Liver (tissue), 9 donors: ENCODE data around the gene SERPINA9. TPM values are rescaled to one million over a fixed set of nuclear protein-coding genes. Genes with fewer than 3 reads are reported as not detected.
A peak's percentile ranks its signal among the peaks of the same experiment; 100 is the strongest.

Experiments
- DNase-seq: peaks from one replicate; pipeline ENCODE4 v3.0.0-alpha.2; 2017; ENCODE audit warnings: low spot score
- H3K27ac ChIP-seq, 2 donors: one replicate each; pipeline ENCODE4 v1.7.0; 2013; ENCODE audit warnings: inconsistent platforms in 2 of 2, low read length in 2 of 2, control low read depth in 1 of 2, low read depth in 1 of 2, mild to moderate bottlenecking in 1 of 2
- H3K27me3 ChIP-seq, 4 donors: one replicate each; pipeline versions ENCODE4 v1.6.1 to v1.7.0; 2013; ENCODE audit warnings: low read length in 3 of 4, inconsistent platforms in 1 of 4, mild to moderate bottlenecking in 1 of 4, moderate library complexity in 1 of 4; ENCODE audit not compliant: control insufficient read depth in 4 of 4, insufficient read depth in 4 of 4
- H3K36me3 ChIP-seq, 4 donors: one replicate each; pipeline versions ENCODE4 v1.6.1 to v1.7.0; 2013; ENCODE audit warnings: low read length in 3 of 4, mild to moderate bottlenecking in 3 of 4, low read depth in 1 of 4, moderate library complexity in 1 of 4; ENCODE audit not compliant: control insufficient read depth in 4 of 4, insufficient read depth in 3 of 4
- H3K4me1 ChIP-seq, 4 donors: one replicate each; pipeline versions ENCODE4 v1.6.1 to v1.7.0; 2013; ENCODE audit warnings: low read length in 3 of 4, mild to moderate bottlenecking in 3 of 4, moderate library complexity in 1 of 4; ENCODE audit not compliant: control insufficient read depth in 4 of 4, insufficient read depth in 4 of 4
- H3K4me3 ChIP-seq, 3 donors: one replicate each; pipeline versions ENCODE4 v1.6.1 to v1.7.0; 2013; ENCODE audit warnings: low read length in 3 of 3, control low read depth in 1 of 3, low read depth in 1 of 3, mild to moderate bottlenecking in 1 of 3
- H3K9ac ChIP-seq, 2 donors: one replicate each; pipeline ENCODE4 v1.7.0; 2013; ENCODE audit warnings: low read length in 2 of 2, mild to moderate bottlenecking in 2 of 2, moderate library complexity in 2 of 2, control low read depth in 1 of 2, low read depth in 1 of 2
- H3K9me3 ChIP-seq, 4 donors: one replicate each; pipeline versions ENCODE4 v1.6.1 to v1.7.0; 2013; ENCODE audit warnings: low read length in 3 of 4; ENCODE audit not compliant: control insufficient read depth in 4 of 4
- EGR1 ChIP-seq, 2 donors: IDR thresholded peaks; 2 replicates each; pipeline ENCODE4 v1.6.1; 2016 to 2018; ENCODE audit warnings: antibody characterized with exemption in 2 of 2, low read depth in 2 of 2
- FOXA1 ChIP-seq: IDR thresholded peaks from 2 replicates; pipeline ENCODE4 v1.6.1; 2016; ENCODE audit warnings: antibody characterized with exemption
- FOXA2 ChIP-seq: IDR thresholded peaks from 2 replicates; pipeline ENCODE4 v1.6.1; 2016; ENCODE audit warnings: antibody characterized with exemption
- GABPA ChIP-seq, 2 donors: IDR thresholded peaks in 1 of 2; conservative IDR thresholded peaks in 1 of 2; 2 replicates each; pipeline ENCODE4 v1.6.1; 2016; ENCODE audit warnings: antibody characterized with exemption in 2 of 2, mild to moderate bottlenecking in 1 of 2, moderate library complexity in 1 of 2
- HNF4A ChIP-seq, 2 donors: conservative IDR thresholded peaks; 2 replicates each; pipeline ENCODE4 v1.6.1; 2016; ENCODE audit warnings: antibody characterized with exemption in 2 of 2, mild to moderate bottlenecking in 2 of 2
- HNF4G ChIP-seq: IDR thresholded peaks from 2 replicates; pipeline ENCODE4 v1.6.1; 2016; ENCODE audit warnings: antibody characterized with exemption
- JUND ChIP-seq, 2 donors: IDR thresholded peaks; 2 replicates each; pipeline ENCODE4 v1.6.1; 2016; ENCODE audit warnings: antibody characterized with exemption in 2 of 2
- MAX ChIP-seq: IDR thresholded peaks from 2 replicates; pipeline ENCODE4 v1.6.1; 2016; ENCODE audit warnings: antibody characterized with exemption
- NR2F2 ChIP-seq: IDR thresholded peaks from 2 replicates; pipeline ENCODE4 v1.6.1; 2016; ENCODE audit warnings: antibody characterized with exemption
- RAD21 ChIP-seq, 2 donors: IDR thresholded peaks; 2 replicates each; pipeline ENCODE4 v1.6.1; 2016; ENCODE audit warnings: antibody characterized with exemption in 2 of 2, mild to moderate bottlenecking in 2 of 2
- REST ChIP-seq: IDR thresholded peaks from 2 replicates; pipeline ENCODE4 v1.6.1; 2016; ENCODE audit warnings: antibody characterized with exemption, mild to moderate bottlenecking
- RXRA ChIP-seq, 2 donors: IDR thresholded peaks; 2 replicates each; pipeline ENCODE4 v1.6.1; 2017 to 2018; ENCODE audit warnings: antibody characterized with exemption in 2 of 2, mild to moderate bottlenecking in 1 of 2
- SP1 ChIP-seq: IDR thresholded peaks from 2 replicates; pipeline ENCODE4 v1.6.1; 2018; ENCODE audit warnings: antibody characterized with exemption, mild to moderate bottlenecking
- TAF1 ChIP-seq: conservative IDR thresholded peaks from 2 replicates; pipeline ENCODE4 v1.6.1; 2016; ENCODE audit warnings: antibody characterized with exemption, mild to moderate bottlenecking
- YY1 ChIP-seq: IDR thresholded peaks from 2 replicates; pipeline ENCODE4 v1.6.1; 2016; ENCODE audit warnings: antibody characterized with exemption, mild to moderate bottlenecking
- WGBS: extraction: QIAGEN DNeasy Blood & Tissue Kit; methylation state at CpG from one replicate; pipeline ENCODE4 v1.1.7; 2013; 5-methylcytosine and 5-hydroxymethylcytosine counted together
- polyA plus RNA-seq, 2 donors: library from polyadenylated mRNA; stranded (reverse) in 1 of 2; unstranded in 1 of 2; fragments of 200-250 nt in 1 of 2; fragments of >200 nt in 1 of 2; fragmentation: Nextera tagmentation in 1 of 2; extraction: Ambion mirVana in 1 of 2; gene quantifications; one replicate each; pipeline versions ENCODE4 v1.2.1 to v1.2.3, GENCODE V29; 2013 to 2015
- total RNA-seq, 2 donors: library from RNA; depleted of rRNA; stranded (reverse); fragments of >200 nt; gene quantifications; one replicate each; pipeline ENCODE4 v1.2.3, GENCODE V29; 2014
- TF ChIP-seq, protein P1 (sequence below): IDR thresholded peaks from 2 replicates; pipeline ENCODE4 v1.6.1; 2016; ENCODE audit warnings: antibody characterized with exemption
- TF ChIP-seq, protein P2 (sequence below): IDR thresholded peaks from 2 replicates; pipeline ENCODE4 v1.6.1; 2016; ENCODE audit warnings: antibody characterized with exemption
- TF ChIP-seq, protein P3 (sequence below): fragments of 150-350 bp; IDR thresholded peaks from 2 replicates; pipeline ENCODE4 v1.5.1; 2017; ENCODE audit warnings: improper control_type of control experiment, low read depth, low read length; ENCODE audit not compliant: missing input control
- donor health status: healthy.
- donor health status: healthy.
- donor health status: healthy.
- donor health status: healthy.
- donor health status: healthy.

The SERPINA9 gene
- total and polyA plus RNA-seq, 4 donors: not detected

GRCh38 chr14:94501588-94502516, 25.9 kb upstream of the SERPINA9 start:
- DNase-seq: no peak
- Histone ChIP-seq H3K4me1 (peaks cover 10 to 35% (median 25%) of the 10 kb centered on the region in 4 donors), H3K4me3 (peak overlapping the region in 1 of 3 donors; percentile 18), H3K27ac (peak overlapping the region in 1 of 2 donors; percentile 54), H3K9me3 (no peaks in the 10 kb centered on the region), H3K36me3 (no peaks in the 10 kb centered on the region), H3K27me3 (no peaks in the 10 kb centered on the region), H3K9ac (no peak overlapping the region)
- WGBS: 46% methylated on average over 15 of the region's 16 CpGs
- TF ChIP-seq EGR1 (IDR thresholded peaks at IDR 0.05; ENCODE audit: low read depth in 2 of 2) (no peak), JUND (IDR thresholded peaks at IDR 0.05) (peak in 1 of 2 donors; percentile 67), YY1 (peak; percentile 52), FOXA1 (peak; percentile 75), FOXA2 (peak; percentile 81), MAX (peak; percentile 43), NR2F2 (peak; percentile 16), HNF4G (no peak), TAF1 (no peak), HNF4A (conservative IDR thresholded peaks at IDR 0.05) (peak; percentile 77), RXRA (IDR thresholded peaks at IDR 0.05) (peak; percentile 81 to 84), REST (peak; percentile 24), GABPA (IDR thresholded peaks at IDR 0.05 in 1 of 2, conservative IDR thresholded peaks at IDR 0.05 in 1 of 2) (peak in 1 of 2 donors; percentile 61), SP1 (peak; percentile 54), RAD21 (IDR thresholded peaks at IDR 0.05) (peak; percentile 32 to 50)
- TF ChIP-seq, protein P1, sequence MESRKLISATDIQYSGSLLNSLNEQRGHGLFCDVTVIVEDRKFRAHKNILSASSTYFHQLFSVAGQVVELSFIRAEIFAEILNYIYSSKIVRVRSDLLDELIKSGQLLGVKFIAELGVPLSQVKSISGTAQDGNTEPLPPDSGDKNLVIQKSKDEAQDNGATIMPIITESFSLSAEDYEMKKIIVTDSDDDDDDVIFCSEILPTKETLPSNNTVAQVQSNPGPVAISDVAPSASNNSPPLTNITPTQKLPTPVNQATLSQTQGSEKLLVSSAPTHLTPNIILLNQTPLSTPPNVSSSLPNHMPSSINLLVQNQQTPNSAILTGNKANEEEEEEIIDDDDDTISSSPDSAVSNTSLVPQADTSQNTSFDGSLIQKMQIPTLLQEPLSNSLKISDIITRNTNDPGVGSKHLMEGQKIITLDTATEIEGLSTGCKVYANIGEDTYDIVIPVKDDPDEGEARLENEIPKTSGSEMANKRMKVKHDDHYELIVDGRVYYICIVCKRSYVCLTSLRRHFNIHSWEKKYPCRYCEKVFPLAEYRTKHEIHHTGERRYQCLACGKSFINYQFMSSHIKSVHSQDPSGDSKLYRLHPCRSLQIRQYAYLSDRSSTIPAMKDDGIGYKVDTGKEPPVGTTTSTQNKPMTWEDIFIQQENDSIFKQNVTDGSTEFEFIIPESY: peak; percentile 76
- TF ChIP-seq, protein P2, sequence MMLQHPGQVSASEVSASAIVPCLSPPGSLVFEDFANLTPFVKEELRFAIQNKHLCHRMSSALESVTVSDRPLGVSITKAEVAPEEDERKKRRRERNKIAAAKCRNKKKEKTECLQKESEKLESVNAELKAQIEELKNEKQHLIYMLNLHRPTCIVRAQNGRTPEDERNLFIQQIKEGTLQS: peak; percentile 56
- TF ChIP-seq, protein P3, sequence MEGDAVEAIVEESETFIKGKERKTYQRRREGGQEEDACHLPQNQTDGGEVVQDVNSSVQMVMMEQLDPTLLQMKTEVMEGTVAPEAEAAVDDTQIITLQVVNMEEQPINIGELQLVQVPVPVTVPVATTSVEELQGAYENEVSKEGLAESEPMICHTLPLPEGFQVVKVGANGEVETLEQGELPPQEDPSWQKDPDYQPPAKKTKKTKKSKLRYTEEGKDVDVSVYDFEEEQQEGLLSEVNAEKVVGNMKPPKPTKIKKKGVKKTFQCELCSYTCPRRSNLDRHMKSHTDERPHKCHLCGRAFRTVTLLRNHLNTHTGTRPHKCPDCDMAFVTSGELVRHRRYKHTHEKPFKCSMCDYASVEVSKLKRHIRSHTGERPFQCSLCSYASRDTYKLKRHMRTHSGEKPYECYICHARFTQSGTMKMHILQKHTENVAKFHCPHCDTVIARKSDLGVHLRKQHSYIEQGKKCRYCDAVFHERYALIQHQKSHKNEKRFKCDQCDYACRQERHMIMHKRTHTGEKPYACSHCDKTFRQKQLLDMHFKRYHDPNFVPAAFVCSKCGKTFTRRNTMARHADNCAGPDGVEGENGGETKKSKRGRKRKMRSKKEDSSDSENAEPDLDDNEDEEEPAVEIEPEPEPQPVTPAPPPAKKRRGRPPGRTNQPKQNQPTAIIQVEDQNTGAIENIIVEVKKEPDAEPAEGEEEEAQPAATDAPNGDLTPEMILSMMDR: no peak
